Endothelial cell of umbilical vein (primary cell): ENCODE measurements around the gene ANGPTL5. TPM values are rescaled to one million over a fixed set of nuclear protein-coding genes. Genes with fewer than 3 reads are reported as not detected.

ENCODE experiments used
- BruUV-seq: library from RNA; stranded (reverse); fragments of 400-500 nt; replicated peaks from 2 replicates; lab custom pipeline; 2021; lab: Mats Ljungman, UMichigan
- CTCF ChIA-PET: fragments of 300-600, 350-600 bp; sonication (Branson Sonifier 250); formaldehyde crosslinking; loops from one replicate; lab custom pipeline; 2021; ENCODE audit warnings: antibody characterized with exemption, inconsistent platforms; lab: Charles Lee
- POLR2A ChIA-PET: fragments of 300-600, 350-600 bp; sonication (Branson Sonifier 250); formaldehyde crosslinking; loops from one replicate; lab custom pipeline; 2021; ENCODE audit warnings: antibody characterized with exemption, inconsistent platforms; lab: Charles Lee
- DNase-seq: peaks from one replicate; pipeline ENCODE4 v3.0.0-alpha.2; 2011; ENCODE audit warnings: low read depth, low spot score
- FAIRE-seq: peaks from 2 replicates; lab custom pipeline; 2011; peaks lifted over from hg19 to GRCh38; lab: Jason Lieb, UNC
- H2AFZ ChIP-seq: 2 replicates; pipeline ENCODE4 v1.6.0; 2012; ENCODE audit warnings: low read depth, low read length, control low read depth, inconsistent platforms
- H3K27ac ChIP-seq: 2 replicates; pipeline ENCODE4 v1.5.1; 2011; ENCODE audit warnings: low read depth, mild to moderate bottlenecking, control low read depth, low read length, moderate library complexity; ENCODE audit not compliant: insufficient read depth
- H3K27me3 ChIP-seq, 2 experiments: 2 replicates each; pipeline versions ENCODE4 v1.6.0 to v1.6.1; 2011; ENCODE audit warnings: low read length in 2 of 2, mixed read lengths in 1 of 2; ENCODE audit not compliant: control insufficient read depth in 2 of 2, insufficient read depth in 2 of 2
- H3K36me3 ChIP-seq, 2 experiments: 2 replicates in 1 of 2; 3 replicates in 1 of 2; pipeline ENCODE4 v1.5.1; 2011; ENCODE audit warnings: low read length in 2 of 2, mild to moderate bottlenecking in 1 of 2, moderate library complexity in 1 of 2; ENCODE audit not compliant: control insufficient read depth in 2 of 2, insufficient read depth in 2 of 2; ENCODE audit errors: extremely low read depth in 1 of 2
- H3K4me1 ChIP-seq: 3 replicates; pipeline ENCODE4 v1.5.1; 2011; ENCODE audit warnings: mild to moderate bottlenecking, low read length; ENCODE audit not compliant: control insufficient read depth, insufficient read depth; ENCODE audit errors: extremely low read depth
- H3K4me2 ChIP-seq: 2 replicates; pipeline ENCODE4 v1.6.1; 2011; ENCODE audit warnings: low read length, control low read depth, mixed read lengths; ENCODE audit not compliant: insufficient read depth
- H3K4me3 ChIP-seq, 3 experiments: fragments of 200-600 bp in 1 of 3; sonication (generic), shearing (Covaris generic) in 1 of 3; replicated peaks in 1 of 3; 2 replicates each; pipeline ENCODE4 v1.5.1; 2011 to 2016; ENCODE audit warnings: control low read depth in 3 of 3, low read length in 3 of 3, mild to moderate bottlenecking in 2 of 3, inconsistent platforms in 1 of 3, low read depth in 1 of 3, moderate library complexity in 1 of 3; ENCODE audit not compliant: insufficient read depth in 1 of 3
- H3K79me2 ChIP-seq: 2 replicates; pipeline ENCODE4 v1.6.0; 2012; ENCODE audit warnings: low read length, inconsistent platforms; ENCODE audit not compliant: control insufficient read depth, insufficient read depth
- H3K9ac ChIP-seq: replicated peaks from 2 replicates; pipeline ENCODE3; 2011; ENCODE audit warnings: low read length, control low read depth; ENCODE audit not compliant: insufficient read depth; ENCODE audit errors: extremely low read depth
- H3K9me1 ChIP-seq: replicated peaks from 3 replicates; pipeline ENCODE4 v1.6.0; 2011; ENCODE audit warnings: mild to moderate bottlenecking, low read length; ENCODE audit not compliant: control insufficient read depth, insufficient read depth; ENCODE audit errors: extremely low read depth
- H3K9me3 ChIP-seq: replicated peaks from 2 replicates; pipeline ENCODE4 v1.5.1; 2012; ENCODE audit warnings: low read length, inconsistent platforms; ENCODE audit not compliant: control insufficient read depth, insufficient read depth
- H4K20me1 ChIP-seq: replicated peaks from 2 replicates; pipeline ENCODE3; 2011; ENCODE audit warnings: mild to moderate bottlenecking, low read length; ENCODE audit not compliant: control insufficient read depth, insufficient read depth; ENCODE audit errors: extremely low read depth
- EZH2 ChIP-seq: IDR thresholded peaks from 2 replicates; pipeline ENCODE4 v1.6.1; 2012; ENCODE audit warnings: borderline replicate concordance, low read depth, mild to moderate bottlenecking, moderate library complexity, low read length, inconsistent platforms; ENCODE audit not compliant: severe bottlenecking
- FOS ChIP-seq: IDR thresholded peaks from 2 replicates; pipeline ENCODE4 v1.6.1; 2011; ENCODE audit warnings: mild to moderate bottlenecking, low read length, moderate library complexity, borderline replicate concordance; ENCODE audit not compliant: insufficient read depth
- GATA2 ChIP-seq: IDR thresholded peaks from 2 replicates; pipeline ENCODE4 v1.7.0; 2011; ENCODE audit warnings: low read depth, mild to moderate bottlenecking, moderate library complexity, mixed read lengths, low read length; ENCODE audit not compliant: insufficient read length, insufficient read depth
- JUN ChIP-seq: IDR thresholded peaks from 2 replicates; pipeline ENCODE4 v1.6.1; 2011; ENCODE audit warnings: borderline replicate concordance, low read depth; ENCODE audit not compliant: insufficient read length, insufficient read depth
- MYC ChIP-seq: IDR thresholded peaks from one replicate; pipeline ENCODE4 v1.6.1; 2011; ENCODE audit warnings: mild to moderate bottlenecking, low read depth, low read length
- POLR2A ChIP-seq: IDR thresholded peaks from 2 replicates; pipeline ENCODE4 v1.6.1; 2012; ENCODE audit warnings: low read depth, mild to moderate bottlenecking, control low read depth, low read length
- POLR2AphosphoS5 ChIP-seq: IDR thresholded peaks from 2 replicates; pipeline ENCODE4 v1.6.1; 2012; ENCODE audit warnings: low read depth, mild to moderate bottlenecking, control low read depth, low read length, moderate library complexity; ENCODE audit not compliant: insufficient read depth
- dilution Hi-C: fragments of 300-500 bp; cut with MboI; formaldehyde crosslinking; loops from one replicate; pipeline ENCODE4 v1.15.0; 2019; ENCODE audit warnings: low sequenced_read_pairs; ENCODE audit not compliant: extremely low pct_ligation_motif_present
- intact Hi-C: fragments of 100-400 bp; cut with micrococcal nuclease; formaldehyde crosslinking; loops from one replicate; pipeline ENCODE4 v1.10.0; 2022
- polyA plus RNA-seq, 4 experiments: library from polyadenylated mRNA; depleted of rRNA in 3 of 4; stranded (reverse) in 3 of 4; unstranded in 1 of 4; fragments of >200 nt; gene quantifications; 2 replicates each; pipeline versions ENCODE4 v1.2.1 to v1.2.3, GENCODE V29; 2011 to 2012; ENCODE audit warnings: missing spikeins in 1 of 4
- total RNA-seq: library from RNA; stranded (reverse); gene quantifications from 2 replicates; pipeline ENCODE4 v1.2.3, GENCODE V29; 2021
- TF ChIP-seq, protein P1 (sequence below): IDR thresholded peaks from 2 replicates; pipeline ENCODE4 v1.6.1; 2011; ENCODE audit not compliant: insufficient read depth, insufficient read length
- TF ChIP-seq, protein P2 (sequence below), 2 donors: IDR thresholded peaks; 1 replicate in 1 of 2; 2 replicates in 1 of 2; pipeline ENCODE4 v1.5.1; 2011; ENCODE audit warnings: low read length in 2 of 2, mild to moderate bottlenecking in 2 of 2, moderate library complexity in 2 of 2, control low read depth in 1 of 2, inconsistent platforms in 1 of 2, low read depth in 1 of 2; ENCODE audit not compliant: insufficient read depth in 1 of 2; ENCODE audit errors: extremely low read depth in 1 of 2

Gene ANGPTL5
- total and polyA plus RNA-seq, 2 donors (not counting 3 experiments of a cell fraction or from before 2014, with no cell fraction given), result 0.12 TPM; not detected in 1

DNA sequence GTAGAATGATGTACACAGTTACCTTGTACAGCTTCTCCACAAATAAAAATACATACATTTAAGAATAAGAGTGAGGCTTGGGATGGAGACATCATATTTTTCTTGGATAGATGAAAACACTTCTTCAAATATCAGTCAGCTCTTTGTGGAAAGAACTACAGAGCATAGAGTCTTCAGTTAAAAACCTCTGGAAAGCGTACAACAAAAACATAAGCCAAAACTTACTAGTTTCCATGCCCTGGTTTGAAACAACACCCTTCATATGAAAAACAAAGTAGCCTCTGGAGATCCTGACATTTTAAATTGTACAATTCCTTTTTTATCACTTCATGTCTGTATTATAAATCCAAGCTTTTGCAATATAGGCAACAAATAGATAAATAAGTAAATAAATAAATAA, 8.5 kb downstream of the ANGPTL5 start:
- no peak for FAIRE-seq
- Histone ChIP-seq H3K27ac (no peak overlapping the region), H3K79me2 (no peaks in the 10 kb centered on the region), H2AFZ (no peak overlapping the region), H3K27me3 (no peaks in the 10 kb centered on the region), H4K20me1 (no peaks in the 10 kb centered on the region), H3K4me3 (no peak overlapping the region), H3K4me2 (no peak overlapping the region), H3K4me1 (peaks cover 13% of the 10 kb centered on the region), H3K9me3 (no peaks in the 10 kb centered on the region), H3K9ac (no peak overlapping the region), H3K36me3 (no peaks in the 10 kb centered on the region), H3K9me1 (no peaks in the 10 kb centered on the region)
- dilution Hi-C loops (no loop called here), intact Hi-C loops (no loop called here)
- ChIA-PET CTCF (interaction anchor here (0.9 to 2.1 kb wide), 4 partner anchors 28 to 100 kb away, joined by 3 to 9 read pairs (median 5); no protein-coding TSS in a partner anchor), POLR2A (no interaction called here)
- no TSS peak for BruUV-seq
- no peak for DNase-seq
- TF ChIP-seq POLR2A, result no peak
- TF ChIP-seq EZH2, result no peak
- no peak for TF ChIP-seq MYC
- TF ChIP-seq GATA2, result no peak
- TF ChIP-seq, protein P1, sequence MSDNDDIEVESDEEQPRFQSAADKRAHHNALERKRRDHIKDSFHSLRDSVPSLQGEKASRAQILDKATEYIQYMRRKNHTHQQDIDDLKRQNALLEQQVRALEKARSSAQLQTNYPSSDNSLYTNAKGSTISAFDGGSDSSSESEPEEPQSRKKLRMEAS, result no peak
- no peak for TF ChIP-seq FOS
- TF ChIP-seq POLR2AphosphoS5, result no peak
- TF ChIP-seq, protein P2, sequence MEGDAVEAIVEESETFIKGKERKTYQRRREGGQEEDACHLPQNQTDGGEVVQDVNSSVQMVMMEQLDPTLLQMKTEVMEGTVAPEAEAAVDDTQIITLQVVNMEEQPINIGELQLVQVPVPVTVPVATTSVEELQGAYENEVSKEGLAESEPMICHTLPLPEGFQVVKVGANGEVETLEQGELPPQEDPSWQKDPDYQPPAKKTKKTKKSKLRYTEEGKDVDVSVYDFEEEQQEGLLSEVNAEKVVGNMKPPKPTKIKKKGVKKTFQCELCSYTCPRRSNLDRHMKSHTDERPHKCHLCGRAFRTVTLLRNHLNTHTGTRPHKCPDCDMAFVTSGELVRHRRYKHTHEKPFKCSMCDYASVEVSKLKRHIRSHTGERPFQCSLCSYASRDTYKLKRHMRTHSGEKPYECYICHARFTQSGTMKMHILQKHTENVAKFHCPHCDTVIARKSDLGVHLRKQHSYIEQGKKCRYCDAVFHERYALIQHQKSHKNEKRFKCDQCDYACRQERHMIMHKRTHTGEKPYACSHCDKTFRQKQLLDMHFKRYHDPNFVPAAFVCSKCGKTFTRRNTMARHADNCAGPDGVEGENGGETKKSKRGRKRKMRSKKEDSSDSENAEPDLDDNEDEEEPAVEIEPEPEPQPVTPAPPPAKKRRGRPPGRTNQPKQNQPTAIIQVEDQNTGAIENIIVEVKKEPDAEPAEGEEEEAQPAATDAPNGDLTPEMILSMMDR (IDR thresholded peaks at IDR 0.05; ENCODE audit: extremely low read depth in 1 of 2, insufficient read depth in 1 of 2, low read depth in 1 of 2, low read length in 2 of 2), result no peak
- TF ChIP-seq JUN, result no peak
